ENCODE data around the gene GALR2.

The GALR2 gene

GRCh38 chr17:76085731-76086366 is 11.3 kb downstream of the GALR2 start:
- in situ Hi-C loops (cut with MboI; ENCODE audit: low pct_unique_long_range_greater_than_20kb, low sequenced_read_pairs, unreplicated experiment): no loop called here
- no peak for TF ChIP-seq CTCF (IDR thresholded peaks at IDR 0.05; ENCODE audit: extremely low read depth, insufficient read depth, missing control alignments)
- no peak for DNase-seq (ENCODE audit: low spot score)

- TF ChIP-seq CTCF (IDR thresholded peaks at IDR 0.05; ENCODE audit: extremely low read depth, insufficient read depth, missing control alignments): no peak
- DNase-seq (ENCODE audit: low spot score): no peak
- in situ Hi-C loops (cut with MboI; ENCODE audit: low pct_unique_long_range_greater_than_20kb, low sequenced_read_pairs, unreplicated experiment): no loop called here
Observed at GRCh38 chr17:76086384-76086783, 11.8 kb downstream of the GALR2 start.

GRCh38 chr17:76087531-76087930 is 12.9 kb downstream of the GALR2 start:
- DNase-seq (ENCODE audit: low spot score): no peak
- no peak for TF ChIP-seq CTCF (IDR thresholded peaks at IDR 0.05; ENCODE audit: extremely low read depth, insufficient read depth, missing control alignments)
- in situ Hi-C loops (cut with MboI; ENCODE audit: low pct_unique_long_range_greater_than_20kb, low sequenced_read_pairs, unreplicated experiment): no loop called here

- TF ChIP-seq CTCF (IDR thresholded peaks at IDR 0.05; ENCODE audit: extremely low read depth, insufficient read depth, missing control alignments): no peak
- no peak for DNase-seq (ENCODE audit: low spot score)
- in situ Hi-C loops (cut with MboI; ENCODE audit: low pct_unique_long_range_greater_than_20kb, low sequenced_read_pairs, unreplicated experiment): no loop called here
Observed at GRCh38 chr17:76088041-76088867, 13.7 kb downstream of the GALR2 start.

GRCh38 chr17:76088868-76089576 is 14.4 kb downstream of the GALR2 start:
- no peak for TF ChIP-seq CTCF (IDR thresholded peaks at IDR 0.05; ENCODE audit: extremely low read depth, insufficient read depth, missing control alignments)
- in situ Hi-C loops (cut with MboI; ENCODE audit: low pct_unique_long_range_greater_than_20kb, low sequenced_read_pairs, unreplicated experiment): no loop called here
- DNase-seq (ENCODE audit: low spot score): no peak

GRCh38 chr17:76089680-76090516 is 15.3 kb downstream of the GALR2 start:
- DNase-seq (ENCODE audit: low spot score): peak; percentile 8
- in situ Hi-C loops (cut with MboI; ENCODE audit: low pct_unique_long_range_greater_than_20kb, low sequenced_read_pairs, unreplicated experiment): no loop called here
- no peak for TF ChIP-seq CTCF (IDR thresholded peaks at IDR 0.05; ENCODE audit: extremely low read depth, insufficient read depth, missing control alignments)
